Measurements from ENCODE around the gene AHDC1.
A peak's percentile ranks its signal among the peaks of the same experiment; 100 is the strongest.
"Not testable (repeated sequence)": the region's sequence is repeated elsewhere in the genome, so short reads cannot be mapped to it uniquely, and the experiment has no call there.

Gene AHDC1

DNA sequence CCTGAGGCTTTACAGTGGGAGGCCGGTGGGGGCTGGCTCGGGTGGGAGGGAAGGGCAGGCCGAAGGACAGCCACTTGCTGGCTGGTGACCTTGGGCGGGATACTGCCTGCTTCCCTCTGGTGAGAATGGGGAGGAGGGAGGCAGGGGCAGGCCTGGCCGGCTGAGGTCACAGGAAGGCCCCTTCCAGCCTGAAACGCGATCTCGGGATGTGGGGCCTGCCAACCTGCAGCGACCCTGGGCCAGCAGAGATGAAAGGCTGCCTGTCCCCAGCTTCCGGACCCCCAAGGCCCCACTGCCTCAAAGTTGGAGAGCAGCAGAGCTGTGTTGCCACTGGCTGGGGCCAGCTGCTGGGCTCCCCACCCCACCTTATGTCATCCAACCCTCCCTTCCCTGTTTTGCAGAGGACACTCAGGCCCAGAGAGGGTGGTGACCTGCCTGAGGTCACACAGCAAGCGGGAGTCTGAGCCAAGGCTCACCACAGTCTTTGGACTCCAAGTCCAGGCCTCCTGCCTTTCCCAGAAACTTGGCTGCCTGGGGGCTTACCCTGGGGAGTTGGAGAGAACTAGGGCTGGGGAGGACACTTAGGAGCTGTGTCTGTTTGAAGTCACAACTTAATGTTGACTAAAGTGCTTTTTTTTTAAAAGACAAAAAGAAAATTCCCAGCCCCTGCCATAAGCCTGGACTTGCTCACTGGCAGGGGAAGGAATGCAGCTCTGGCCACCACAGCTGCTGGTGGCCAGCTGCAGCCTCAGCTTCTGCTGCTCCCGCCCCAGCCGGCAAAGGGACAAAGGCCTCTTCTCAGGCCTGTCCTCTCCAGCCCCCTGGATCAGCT, 99.1 kb downstream of the AHDC1 start:
- DNase-seq = no peak

GRCh38 chr1:27503844-27504587, 99.9 kb downstream of the AHDC1 start:
- DNase-seq = no peak

DNA sequence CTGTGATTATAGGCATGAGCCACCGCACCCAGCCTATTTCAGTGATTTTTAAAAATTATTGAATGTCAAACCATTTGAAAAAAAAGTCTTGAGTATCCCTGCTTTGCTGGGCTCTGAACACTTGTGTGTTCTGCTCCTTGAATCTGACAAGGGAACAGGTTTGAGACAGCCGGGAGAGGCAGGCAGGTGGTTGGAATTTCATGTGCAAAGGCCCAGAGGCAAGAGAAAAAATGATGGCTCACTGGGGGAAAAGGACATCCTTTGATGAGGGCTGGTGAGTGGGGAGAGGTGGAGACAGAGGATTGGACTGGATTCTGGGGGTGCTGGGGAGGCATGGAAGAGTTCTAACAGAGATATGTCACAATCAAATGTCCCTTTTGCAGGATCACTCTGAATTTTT, 100.9 kb downstream of the AHDC1 start:
- DNase-seq = no peak

- not testable (repeated sequence) for DNase-seq
Observed at GRCh38 chr1:27501159-27501558, 102.8 kb downstream of the AHDC1 start.

DNA sequence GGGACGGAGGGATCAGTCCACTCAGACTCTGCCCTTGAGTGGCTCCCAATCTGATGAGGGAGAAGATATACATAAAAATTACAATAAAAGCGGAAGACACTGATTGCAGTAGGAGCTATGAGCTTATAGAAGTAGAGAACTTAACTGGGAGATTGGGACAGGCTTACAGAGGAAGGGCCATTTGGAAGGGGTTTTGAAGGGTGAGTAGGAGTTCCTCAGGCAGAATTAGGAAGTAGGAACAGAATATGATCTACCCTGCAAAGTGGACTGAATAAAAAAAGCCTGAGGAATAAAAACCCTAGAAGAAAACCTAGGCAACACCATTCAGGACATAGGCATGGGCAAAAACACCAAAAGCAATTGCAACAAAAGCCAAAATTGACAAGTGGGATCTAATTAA, 104.8 kb downstream of the AHDC1 start:
- no peak for DNase-seq

DNA sequence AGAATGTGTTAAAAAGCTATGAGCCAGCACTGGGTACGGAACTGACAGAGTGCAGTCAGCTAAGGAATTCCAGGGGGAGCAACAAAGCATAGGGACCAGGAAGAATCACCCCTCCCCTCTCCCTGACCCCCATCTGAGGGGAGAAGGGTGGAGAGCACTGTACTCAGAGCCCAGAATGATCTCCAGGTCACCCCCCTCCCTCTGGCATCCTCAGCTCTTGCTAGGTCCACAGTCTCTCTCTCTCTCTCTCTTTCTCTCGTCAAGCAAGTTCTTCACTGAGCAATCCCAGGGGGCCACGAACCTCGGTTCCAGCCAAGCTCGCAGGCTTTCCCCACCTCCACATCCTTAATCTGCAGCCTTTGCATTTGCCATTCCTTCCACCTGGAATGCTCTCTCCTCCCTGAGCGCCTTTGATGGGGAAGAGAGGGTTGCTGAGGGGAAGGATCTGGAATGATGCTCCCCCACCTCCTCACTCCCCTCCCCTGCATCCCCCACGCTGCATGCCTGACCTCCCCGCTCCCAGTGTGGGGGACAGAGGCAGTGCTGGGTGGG, 107.3 kb downstream of the AHDC1 start:
- DNase-seq = no peak

GRCh38 chr1:27492796-27493195, 111.1 kb downstream of the AHDC1 start:
- no peak for DNase-seq

DNA sequence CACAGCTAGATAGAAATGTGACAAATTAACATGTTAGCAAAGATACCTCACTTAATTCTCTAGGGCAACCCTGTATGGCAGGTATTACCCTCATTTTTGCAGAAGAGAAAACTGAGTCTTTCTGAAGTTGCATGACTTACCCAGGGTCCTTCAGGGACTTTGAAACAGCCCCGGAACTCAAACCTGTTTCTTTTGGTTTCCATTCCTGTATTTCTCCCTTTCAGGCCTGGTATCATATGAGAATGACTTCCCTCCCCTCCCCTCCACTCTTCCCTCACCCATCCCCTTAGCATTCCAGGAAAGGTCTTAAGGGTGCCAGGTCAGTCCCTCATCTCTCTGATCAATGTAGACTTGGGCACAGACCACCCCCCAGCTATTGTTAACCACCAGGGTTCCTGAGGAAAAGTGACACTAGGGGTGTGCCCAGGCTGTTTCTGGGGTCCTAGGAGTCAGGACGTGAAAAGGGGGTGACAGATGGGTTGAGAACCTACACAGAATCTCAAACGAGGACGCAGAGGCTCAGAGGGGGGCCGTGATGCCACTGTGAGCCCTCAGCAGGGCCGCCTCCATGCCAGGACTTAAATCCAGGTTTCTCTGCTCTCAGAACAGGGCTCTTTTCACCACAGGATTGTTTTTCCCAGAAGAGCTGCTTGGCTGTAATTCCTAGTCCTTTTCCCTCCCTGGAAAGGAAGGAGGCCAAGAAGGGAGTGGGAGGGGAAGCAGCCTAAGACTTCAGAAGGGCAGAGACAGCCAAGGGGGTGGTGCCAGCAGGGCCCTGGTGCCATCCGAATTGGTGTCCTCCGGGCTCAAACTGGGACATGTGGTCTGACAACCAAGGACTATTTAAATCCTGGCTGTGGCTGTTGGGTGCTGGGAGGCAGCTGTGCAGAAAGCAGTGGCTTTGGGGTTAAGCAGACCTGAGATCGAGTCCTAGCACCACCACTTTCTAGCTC, 111.9 kb downstream of the AHDC1 start:
- DNase-seq = no peak

DNA sequence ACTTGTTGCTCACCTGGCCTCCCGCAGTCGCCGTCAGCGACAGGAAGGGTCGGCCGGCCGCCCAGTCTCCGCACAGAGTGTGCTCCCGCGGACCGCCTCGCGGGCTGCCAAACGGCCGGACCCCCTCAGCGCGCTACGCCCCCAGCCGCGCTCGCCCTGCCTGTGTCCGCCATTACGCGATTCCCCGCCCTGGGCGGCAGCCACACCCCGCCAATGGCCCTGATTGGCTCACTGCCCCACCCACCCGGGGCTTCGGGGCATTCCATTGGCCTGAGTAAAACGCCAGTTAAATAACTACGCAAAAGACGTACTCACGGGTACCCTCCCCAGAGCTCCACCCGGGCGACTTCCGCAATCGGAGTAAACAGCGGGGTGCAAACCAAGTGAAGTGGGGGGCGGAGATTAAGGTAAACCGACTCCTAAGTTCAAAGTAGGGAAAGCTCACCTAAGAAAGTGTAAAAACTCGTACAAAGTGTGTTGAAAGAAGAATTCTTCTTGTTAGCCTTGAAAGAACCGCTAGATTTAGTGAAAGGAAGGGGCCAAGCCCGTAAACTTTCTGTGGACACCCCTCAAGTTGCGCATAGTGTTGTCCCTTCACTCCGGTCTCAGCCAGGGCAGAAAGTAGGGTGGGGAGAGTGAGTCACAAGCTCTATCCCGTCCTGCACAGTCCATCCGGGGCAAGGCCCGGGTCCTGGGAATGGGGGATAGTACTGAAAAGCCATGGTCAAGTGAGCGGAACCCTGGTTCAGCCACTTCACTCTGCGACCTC, 113.8 kb downstream of the AHDC1 start, which contains the start of gene WASF2:
TSS of gene WASF2 (minus strand) at position 195 of the 769 bp plus-strand sequence. CDS start 61,277 bp downstream, outside the sequence.
- DNase-seq = peak; percentile 97

- DNase-seq = no peak
Observed at GRCh38 chr1:27489501-27489972, 114.4 kb downstream of the AHDC1 start.

DNA sequence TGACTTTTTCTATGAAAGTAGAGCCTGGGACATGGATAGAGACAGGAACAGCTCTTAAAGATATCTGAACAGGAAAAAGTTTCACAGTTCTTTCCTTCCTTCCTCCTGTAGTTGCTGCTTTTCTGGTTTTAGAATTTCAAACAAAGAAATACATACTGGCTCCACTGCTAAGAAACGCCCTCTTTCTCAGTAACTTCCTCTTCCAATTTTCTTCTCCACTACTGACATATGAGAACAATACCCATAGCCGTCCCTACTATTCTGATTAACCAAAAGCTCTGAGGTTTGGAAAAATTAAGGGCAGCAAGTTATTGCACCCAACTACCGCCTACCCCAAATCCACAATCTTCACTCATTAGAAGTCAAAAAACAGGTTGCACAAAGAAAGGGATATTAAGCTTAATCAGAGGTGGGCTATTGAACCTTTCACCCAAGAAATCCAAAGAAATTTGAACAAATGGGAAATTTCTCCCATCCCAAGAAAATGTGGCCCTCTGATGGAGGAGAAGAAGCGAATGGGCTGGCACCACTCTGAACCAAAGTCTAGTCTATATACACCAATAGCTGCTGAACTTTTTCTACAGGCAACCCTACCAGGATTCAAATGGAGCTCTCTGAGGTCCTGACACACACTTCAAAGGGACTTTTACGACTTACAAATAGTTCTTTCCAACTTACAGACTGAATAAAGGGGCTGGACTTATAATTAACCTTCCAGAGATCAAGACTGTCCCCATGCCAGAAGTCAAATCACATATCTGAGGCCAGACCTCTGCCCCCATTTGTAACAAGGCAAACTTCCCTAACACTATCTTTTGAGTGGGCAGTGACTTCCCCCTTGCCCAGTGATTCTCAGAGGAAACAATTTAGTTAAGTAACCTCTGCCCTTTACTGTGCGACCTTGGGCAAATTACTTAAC, 115.7 kb downstream of the AHDC1 start:
- no peak for DNase-seq

DNA sequence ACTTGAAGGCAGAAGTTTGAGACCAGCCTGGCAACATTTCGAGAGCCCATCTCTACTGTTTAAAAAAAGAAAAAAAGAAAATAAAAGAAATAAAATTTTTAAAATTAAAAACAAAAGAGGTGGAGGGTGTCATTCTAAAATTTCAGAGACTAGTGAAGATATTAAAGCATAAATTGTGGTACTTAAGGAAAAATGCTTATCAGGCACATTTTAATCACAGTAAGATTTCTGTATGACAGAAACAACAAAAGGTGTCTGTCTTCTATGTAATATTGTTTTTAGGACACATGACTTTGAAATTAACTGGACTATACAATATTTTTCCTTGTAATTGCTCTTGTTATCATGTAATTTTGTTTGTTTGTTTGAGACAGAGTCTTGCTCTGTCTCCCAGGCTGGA, 118.6 kb downstream of the AHDC1 start:
- no peak for DNase-seq

Measured in effector CD8-positive, alpha-beta T cell (primary cell).